HG02571 (cell line): ENCODE results near the gene ATG7.

Experiments used
- ATAC-seq: cut with Tn5 transposase; IDR thresholded peaks from one replicate; pipeline ENCODE4 v1.9.1; 2021; ENCODE audit warnings: mild to moderate bottlenecking, moderate library complexity; ENCODE audit not compliant: unreplicated experiment

ATG7 gene

DNA sequence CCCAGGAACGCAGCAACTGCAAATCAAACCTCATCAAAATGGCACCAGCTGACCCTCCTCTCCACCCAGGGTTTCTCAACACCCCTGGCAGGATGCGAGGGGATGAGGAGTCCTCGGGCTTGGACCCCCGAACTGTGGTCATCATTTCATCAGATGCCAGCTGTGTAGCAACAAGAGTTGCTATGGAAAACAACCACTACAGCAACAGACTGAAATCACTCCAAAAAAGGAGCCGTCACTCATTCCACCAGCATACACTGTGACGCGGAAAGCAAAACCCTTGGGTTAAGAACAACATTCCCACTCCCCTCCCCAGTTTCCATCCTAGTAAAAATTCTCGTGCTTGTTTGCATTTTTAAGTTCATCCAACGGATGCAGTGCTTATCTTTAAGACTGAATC, 331.4 kb downstream of the ATG7 start:
- ATAC-seq = no peak

DNA sequence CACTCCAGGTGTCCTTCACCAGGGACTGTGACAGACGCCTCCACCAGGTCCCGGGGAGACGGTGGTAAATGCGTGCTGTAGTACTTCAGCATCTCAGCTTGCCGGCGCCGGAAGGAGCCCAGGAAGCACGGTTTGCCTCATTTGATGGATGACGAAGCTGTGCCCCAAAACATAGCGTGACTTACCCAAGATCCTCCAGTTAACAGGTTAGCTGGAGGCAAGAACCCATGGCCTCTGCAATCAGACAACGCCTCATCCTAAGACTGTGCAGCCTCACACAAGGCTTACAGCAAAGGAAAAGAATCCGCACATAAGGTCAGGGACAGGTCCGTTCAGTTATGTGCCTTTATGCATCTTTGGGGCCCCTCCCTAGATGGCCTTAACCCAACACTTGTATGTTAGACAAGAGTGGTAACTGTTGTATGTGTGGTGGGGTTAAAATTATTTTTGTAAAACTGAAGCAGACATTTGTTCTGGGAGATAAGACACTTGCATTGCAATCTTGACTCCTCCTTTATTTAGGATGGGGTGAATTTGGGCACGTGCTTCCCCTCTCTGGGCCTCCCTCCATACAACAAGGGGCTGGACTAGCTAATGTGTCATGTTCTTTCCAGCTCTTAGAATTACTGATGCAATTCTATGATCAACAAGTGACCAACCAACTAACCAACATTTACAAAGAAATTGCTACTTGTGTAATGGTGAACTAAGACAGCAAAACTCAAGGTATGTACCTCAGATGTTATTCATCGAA, 332.1 kb downstream of the ATG7 start:
- no peak for ATAC-seq

DNA sequence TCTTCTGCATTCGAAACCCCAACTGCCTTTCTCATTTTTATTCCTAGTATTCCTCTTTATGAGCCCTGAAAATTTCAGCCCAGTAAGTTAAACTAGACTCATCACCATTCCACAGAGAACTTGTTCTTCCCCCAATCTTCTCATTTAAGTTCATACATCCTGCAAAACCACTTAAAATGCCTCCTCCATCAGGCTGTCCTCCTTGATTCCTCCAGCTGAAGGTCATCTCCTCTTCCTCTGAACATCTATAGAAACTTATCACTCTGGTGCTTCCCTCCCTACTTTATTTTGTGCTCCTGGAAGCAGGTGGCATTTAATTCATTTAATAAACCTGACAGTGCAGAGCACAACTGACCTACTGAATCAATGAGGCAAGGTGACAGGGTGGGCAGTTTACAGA, 333.2 kb downstream of the ATG7 start:
- ATAC-seq = no peak

DNA sequence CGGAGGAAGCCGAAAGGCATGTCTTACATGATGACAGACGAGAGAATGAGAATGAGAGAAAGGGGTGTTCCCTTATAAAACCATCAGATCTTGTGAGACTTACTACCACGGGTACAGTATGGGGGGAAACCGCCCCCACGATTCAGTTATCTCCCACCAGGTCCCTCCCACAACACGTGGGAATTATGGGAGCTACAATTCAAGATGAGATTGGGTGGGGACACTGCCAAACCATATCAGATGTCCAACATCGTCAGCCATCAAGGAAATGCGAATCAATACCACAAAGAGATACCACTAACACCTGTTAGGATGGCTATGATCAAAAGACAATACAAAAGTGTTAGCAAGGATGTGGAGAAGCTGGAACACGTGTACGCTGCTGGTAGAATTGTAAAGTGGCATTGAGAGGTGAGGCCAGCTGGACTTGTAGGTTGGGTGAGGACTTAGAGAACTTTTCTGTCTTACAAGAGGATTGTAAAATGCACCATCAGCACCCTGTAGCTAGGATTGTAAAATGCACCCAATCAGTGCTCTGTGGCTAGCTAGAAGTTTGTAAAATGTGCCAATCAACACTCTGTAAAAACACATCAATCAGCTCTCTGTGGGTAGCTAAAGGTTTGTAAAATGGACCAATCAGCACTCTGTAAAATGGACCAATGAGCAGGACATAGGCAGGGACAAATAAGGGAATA, 334.0 kb downstream of the ATG7 start:
- no peak for ATAC-seq

DNA sequence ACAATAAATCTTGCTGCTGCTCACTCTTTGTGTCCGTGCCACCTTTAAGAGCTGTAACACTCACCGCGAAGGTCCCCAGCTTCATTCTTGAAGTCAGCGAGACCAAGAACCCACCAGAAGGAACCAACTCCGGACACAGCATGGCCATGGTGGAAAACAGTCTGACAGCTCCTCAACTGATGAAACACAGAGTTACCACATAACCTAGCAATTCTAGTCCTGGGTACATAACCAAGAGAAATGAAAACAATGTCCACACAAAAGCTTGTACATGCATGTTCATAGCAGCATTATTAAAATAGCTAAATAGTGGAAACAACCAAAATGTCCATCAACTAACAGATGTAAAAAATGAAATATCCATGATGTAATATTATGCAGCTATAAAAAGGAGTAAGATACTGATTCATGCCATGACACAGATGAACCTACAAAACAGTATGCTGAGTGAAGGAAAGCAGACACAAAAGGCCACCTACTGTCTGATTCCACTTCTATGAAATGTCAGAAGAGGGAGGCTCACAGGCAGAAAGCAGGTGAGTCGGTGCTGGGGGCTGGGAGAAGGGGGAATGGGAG, 334.8 kb downstream of the ATG7 start:
- ATAC-seq = no peak
